GM20431 (cell line): ENCODE results near the gene NMNAT3.

ENCODE experiments used
- in situ Hi-C: fragments of 300-500 bp; cut with MseI, MboI; formaldehyde crosslinking; loops from one replicate; pipeline ENCODE4 v1.15.0; 2020; ENCODE audit warnings: low sequenced_read_pairs; ENCODE audit not compliant: unreplicated experiment

Gene NMNAT3

DNA sequence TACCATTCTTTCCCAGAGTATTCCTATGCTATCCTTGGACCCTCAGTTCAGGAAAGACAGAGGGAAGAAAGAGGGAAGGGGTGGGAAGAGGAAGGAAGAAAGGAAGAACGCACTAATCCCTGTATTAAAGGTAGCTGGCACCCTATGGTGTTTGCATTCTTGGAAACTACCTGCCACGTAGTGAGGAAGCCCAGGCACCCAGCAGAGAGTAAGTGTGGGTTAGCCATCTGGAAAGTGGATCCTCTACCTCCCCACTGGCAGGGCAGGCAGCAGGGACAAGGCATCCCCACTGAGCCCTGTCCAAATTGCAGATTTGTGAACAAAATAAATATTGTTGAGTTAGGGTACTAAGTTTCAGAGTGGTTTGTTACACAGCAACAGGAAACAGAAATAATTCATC, 147.1 kb downstream of the NMNAT3 start:
- in situ Hi-C loops, result no loop called here

DNA sequence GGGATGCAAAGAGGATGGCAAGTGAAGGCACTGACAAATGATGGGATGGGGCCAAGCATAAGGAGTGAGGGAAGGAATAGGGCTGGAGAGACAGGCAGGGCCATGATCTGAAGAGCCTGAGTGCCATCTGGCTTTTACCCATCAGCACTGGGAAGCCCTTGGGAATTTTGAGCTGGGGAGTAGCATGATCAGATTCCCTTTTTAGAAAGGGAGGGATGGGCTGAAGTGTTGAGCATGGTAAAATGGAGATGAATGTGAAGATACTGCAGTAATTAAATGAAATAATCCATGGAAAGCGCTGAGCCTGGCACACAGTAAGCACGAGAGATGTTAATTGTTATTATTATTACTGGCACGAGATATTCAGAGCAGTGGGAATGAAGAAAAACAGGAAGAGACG, 148.1 kb downstream of the NMNAT3 start:
- in situ Hi-C loops, result no loop called here

DNA sequence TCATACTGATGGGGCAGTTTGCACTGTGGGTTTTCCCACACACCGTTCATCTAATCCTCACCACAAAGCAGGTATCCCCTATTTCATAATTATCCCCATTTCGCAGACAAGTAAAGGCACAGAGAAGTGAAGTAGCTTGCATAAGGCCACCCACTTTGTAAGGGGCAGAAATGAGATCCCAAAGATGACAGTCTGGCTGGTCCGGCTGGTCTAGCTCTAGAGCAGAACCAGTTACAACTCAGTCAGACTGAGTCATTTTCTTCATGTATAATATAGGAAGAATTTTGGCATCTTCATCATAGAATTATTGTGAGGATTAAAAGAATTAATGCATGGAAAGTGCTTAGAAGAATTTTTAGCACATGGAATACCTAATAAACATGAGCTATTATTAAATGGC, 148.8 kb downstream of the NMNAT3 start:
- in situ Hi-C loops, result no loop called here

DNA sequence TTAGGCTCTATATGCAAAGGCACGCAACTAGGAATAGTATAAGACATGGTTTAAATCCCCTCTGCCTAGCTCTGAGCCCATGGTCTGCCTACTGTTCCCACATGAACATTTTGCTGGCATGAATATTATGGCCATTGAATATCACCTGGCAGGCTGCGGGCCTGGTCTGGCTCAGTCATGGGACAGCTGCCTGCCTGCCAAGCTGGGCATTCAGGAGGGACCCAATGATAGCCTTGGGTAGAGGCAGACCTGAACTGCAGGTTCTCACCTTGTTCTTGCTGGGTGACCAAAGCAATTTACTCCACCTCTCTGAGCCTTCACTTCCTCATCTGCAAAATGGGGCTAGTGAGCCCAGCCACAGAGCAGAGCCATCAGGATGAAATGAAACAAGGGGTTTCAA, 149.5 kb downstream of the NMNAT3 start:
- in situ Hi-C loops, result no loop called here

DNA sequence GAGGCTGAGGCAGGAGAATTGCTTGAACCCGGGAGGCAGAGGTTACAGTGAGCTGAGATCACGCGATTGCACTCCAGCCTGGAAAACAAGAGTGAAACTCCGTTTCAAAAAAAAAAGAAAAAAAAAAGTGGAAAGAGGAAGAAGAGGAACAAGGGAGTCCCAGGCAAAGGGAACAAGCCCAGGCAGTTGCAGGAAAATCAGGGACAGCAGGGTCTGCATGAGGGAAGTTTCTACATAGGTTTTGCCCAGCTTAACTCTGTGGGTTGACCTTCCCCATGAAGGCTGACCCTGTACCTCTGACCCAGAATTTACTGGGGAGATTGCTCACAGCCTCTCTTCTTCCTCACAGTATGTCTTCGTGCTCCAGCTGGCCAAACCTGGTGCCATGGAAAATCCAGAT, 150.5 kb downstream of the NMNAT3 start:
- in situ Hi-C loops, result no loop called here

DNA sequence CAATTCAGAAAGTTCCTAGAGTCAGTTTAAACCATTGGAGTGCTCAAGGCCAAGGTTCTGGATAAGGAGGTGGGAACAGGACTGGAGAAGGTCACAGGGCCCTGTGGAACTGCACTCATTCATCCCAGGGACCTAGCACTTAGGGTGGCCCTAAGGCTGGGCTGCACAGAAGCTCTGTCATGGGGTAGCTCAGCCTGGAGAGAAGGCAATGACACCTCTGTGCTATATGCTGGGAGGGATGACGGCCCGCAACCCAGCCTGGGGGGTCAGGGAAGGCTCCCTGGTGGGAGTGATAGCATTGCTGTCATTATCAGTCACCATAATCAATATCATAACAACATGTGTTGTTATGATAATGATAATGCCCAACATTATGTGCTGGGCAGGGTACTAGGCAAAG, 151.6 kb downstream of the NMNAT3 start:
- in situ Hi-C loops, result no loop called here

DNA sequence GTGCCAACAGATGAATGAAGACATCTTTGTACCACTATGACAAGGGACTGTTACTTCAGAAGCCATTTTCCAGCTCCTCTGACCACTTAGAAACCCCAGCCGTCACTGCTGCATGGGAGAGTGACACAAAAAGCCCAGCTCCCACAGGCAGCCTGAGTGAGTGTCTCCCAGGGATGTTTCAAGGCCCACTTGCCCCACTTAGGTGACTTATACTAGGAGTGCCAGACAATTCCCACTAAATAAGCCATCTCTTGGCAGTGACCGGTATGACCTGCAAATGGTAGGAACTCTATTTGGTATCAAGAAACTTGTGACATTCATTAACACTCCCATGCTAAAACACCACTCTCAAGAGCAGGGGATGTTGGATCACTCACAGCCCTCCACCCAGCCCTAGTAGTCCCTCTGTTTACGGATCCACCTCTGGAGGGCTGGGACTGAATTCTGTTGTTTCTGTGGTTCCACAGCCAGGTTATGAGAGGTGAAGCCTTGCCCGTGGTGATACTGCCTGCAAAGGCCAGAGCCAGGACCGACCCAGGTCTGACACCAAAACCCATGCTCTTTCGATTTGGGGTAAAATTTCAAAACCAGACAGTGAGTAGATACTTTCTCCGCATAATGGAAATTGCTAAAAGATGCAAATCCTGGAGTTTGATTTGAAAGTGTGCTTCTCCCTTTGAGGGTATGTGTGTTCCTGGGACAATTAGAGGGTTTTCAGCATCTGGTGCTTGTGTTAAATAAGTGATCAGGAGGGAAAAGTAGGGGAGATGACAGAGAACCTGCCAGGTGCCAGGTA, 152.7 kb downstream of the NMNAT3 start:
- in situ Hi-C loops, result no loop called here

DNA sequence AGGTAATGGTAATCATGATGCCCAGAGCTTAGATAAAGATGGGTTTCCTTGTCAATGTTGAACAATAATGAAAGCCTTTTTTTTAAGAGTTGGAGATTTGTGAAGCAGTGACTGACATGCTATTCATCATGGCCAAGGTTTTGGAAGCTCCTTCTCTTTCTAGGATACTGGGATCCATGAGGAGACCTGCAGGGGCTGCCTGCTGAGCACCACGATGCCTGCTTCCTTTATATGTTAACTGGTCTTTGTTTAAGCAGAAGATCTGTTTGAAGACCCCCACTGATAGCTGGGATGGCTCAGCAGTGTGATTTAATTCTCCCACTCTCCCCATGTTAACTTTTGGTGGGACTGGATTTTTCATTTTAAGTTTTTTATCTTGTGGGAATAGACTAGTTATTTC, 154.1 kb downstream of the NMNAT3 start:
- in situ Hi-C loops, result no loop called here

DNA sequence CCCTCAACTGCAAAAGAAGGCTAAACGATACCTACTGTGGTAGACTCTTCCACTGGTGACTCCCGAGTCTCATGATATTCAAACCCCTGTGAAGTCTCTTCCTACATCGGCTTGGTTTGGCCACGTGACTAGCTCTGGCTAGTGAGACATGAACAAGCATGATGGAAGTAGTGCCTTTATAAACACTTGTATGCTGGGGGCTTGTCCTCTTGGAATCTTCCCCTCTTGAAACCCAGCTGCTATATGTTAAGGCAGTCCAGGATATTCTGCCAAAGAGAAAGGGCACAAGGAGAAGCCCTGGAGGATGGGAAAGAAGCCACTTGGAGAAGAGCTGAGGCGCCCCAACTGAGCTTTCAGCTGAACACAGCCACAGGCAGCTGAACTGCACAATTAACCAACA, 154.6 kb downstream of the NMNAT3 start:
- in situ Hi-C loops, result no loop called here

DNA sequence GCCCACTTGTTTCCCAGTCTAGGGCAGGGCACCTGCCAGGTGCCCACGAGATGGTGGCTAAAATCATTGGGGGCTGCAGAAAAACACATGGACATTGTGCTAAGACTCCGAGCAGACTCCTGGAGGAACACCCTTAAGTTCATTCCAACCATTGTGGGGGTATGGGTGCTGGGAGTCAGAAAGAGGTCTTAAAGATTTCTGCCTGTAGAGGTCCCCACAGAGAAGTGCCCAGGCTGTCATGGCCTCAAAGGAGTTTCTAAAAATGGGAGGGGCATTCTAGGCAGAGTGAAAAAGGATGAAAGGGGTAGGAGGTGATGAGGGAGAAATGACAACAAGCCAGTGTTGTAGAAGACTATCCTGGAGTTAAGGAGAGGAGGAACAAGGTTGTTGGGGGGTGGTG, 155.4 kb downstream of the NMNAT3 start:
- in situ Hi-C loops, result no loop called here

DNA sequence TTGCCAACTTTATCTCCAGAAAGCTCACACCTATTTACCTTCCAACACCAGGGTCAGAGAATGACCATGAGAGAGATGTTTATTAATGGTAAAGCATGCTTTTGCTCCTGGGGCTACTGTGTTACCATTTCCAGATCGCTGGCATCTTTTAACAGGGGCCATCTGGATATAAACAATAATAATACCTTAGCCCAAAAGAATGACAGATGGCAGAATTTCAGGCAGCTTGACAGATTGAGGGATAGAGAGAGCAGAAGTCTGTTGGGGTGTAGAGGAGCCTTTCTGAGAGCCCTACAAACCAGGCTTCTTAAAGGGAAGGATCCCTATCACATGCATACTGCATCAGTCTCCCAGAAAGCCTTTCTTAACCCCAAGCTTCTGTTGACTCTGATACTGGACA, 156.0 kb downstream of the NMNAT3 start:
- in situ Hi-C loops, result no loop called here

DNA sequence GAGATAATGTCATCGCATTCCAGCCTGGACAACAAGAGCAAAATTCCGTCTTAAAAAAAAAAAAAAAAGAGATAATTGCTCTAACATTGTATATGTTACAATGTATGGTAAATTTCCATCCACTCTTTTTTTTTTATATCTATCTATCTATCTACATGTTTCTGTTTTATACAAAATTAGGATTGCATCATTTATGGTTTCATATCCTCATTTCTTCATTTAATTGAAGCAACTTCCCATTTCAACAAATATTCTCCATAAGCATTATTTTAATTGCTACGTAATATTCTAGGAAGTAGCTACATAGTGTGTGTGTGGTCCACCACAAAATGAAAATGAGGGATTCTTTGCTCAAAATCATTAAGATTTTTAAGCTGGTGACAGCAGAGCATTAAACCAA, 156.6 kb downstream of the NMNAT3 start:
- in situ Hi-C loops, result no loop called here

DNA sequence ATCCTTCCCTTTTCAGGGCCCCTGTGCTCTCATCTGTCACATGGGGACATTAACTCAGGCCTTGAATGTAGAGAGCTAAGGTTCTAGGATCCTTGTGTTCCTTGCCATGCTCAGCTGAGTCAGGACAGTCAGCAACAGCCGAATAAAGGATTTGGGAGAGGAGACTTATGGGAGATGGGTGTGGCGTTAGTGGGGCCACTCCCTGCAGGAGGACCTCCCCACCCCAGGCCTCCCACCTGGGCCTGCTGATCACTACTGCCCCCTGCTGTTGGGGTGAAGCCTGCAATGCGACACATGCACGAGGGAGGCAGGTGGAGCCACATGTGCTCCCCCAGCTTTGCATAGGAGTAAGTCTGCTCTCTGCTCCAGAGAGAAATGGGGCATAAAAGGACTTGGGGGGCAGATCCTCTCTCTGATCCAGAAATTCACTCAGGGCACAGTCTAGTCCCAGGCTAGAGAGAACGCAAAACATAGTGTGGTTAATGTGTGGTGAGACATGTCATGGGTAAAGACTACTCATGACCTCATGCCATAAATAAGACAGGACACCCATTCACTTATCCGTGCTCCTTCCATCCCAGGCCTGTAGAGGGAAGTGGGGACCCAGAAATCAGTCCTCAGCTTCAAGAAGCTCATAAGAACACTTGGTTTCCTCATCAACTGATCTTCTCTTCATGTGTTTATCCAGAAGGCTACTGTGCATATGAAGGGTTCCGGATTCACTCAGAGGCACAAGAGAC, 157.6 kb downstream of the NMNAT3 start:
- in situ Hi-C loops, result no loop called here

DNA sequence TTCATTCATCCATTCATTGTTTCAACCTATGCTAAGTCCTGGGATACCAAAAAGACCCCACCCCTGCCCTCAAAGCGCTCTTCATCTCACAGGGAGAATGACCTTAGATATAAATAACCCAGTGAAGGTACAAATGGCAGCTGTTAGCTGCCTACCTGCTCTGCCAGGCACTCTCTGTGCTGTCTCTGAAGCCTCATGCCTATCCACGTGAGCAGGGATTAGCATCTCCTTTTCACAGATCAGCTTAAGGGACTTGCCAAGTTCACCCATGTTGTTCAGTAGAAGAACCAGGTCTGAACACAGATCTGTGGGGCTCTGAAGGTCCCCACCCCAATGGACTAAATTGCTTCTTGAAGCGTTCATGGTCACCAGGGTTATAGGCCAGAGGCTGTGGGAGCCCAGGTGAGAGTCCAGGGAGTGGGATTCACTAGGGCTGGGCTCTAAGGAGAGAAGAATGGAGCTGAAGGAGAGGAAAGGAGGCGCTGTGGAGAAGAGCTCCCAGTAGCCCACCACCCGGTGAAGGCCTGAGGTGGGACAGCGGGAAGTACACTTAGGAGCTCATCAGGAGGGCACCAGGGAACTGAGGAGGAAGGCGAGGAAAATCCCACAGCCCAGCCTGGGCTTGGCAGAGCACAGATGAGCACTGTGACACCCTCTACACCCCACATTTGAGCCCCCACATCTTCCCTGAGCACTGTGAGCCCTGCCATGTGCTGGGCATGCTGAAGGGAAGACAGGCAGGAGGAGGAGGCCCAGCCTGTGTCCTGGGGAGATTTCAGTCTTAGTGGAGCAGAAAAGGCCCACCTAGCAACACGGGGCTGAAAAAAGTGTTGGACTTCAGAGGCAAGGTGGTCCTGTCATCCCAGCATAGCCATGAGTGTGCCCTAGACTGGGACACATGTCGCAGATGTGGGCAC, 158.6 kb downstream of the NMNAT3 start:
- in situ Hi-C loops, result no loop called here

DNA sequence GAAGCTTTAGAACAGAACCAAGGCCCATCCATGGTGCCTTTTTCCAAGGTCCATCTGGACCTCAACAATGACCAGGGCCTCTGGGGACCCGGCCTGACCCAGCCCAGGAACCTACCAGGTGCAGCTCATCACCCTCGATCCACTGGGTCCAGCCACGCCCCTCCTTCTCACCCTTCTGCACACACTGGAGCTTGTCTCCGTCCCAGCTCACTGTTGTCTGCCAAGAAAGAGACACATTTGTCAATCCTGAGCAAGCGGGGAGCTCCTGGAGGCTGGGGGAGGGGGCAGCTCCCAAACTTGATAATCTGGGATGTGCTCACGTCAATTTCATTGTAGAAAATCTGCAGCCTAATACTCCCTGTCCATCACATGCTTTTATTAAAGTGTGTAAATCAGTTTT, 159.5 kb downstream of the NMNAT3 start:
- in situ Hi-C loops, result no loop called here

DNA sequence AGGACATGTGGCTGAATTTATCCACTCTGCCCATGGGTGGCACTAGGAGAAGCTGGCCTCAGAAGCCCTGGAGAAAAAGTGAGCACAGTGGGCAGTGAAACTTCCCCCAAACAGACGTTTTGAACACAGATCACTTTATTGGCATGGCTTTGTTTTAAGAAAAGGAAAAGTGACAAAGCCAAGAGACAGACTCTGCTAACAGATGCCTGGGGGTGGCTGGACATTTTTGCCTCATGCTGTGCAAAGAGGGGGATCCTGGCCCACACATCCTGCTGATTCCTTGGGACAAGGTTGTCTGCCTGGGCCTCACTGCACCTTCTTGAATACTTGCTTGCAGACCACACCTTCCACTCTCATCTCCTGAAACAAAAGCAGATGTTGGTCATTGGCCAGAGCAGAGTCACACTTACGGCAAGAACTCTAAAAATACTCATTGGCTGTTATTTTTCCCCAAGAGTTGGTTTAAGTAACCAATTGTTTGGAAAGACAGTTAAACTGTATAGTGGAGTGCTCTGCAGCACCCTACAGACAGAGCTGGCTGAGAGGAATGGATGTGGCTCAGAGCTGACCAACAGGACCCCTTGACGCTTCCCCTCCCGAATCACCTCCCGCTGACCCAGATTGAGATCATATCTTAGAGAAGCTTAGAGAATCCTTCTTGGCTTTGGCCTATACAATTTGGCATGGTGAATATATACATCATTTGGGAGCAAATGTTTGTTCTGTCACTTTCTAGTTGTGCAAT, 160.3 kb downstream of the NMNAT3 start:
- in situ Hi-C loops, result no loop called here

DNA sequence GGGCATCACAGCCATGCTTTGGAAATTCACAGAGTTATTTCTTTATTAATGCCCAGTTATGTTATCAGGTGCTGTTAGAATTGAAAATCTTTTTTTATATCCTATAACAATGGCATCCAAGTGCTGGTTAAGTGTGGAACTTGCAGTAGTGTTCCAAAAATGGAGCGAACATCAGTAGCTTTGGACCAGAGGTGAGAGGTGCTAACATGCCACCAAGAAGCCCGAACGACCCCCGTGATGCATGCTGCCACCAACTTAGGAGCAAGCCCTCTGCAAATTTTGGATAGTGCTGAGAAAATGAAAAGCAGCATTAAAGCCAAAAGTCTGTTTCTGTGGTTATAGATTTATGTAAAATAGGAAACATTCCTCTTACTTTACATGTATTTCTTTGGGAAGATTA, 163.0 kb downstream of the NMNAT3 start:
- in situ Hi-C loops, result no loop called here
